GM23338 (cell line): Measurements from ENCODE around the gene GAPDHS.

Experiments used
- CTCF ChIP-seq, 2 experiments: fragments of 200-600 bp in 1 of 2; sonication (generic) in 1 of 2; conservative IDR thresholded peaks; 2 replicates each; pipeline versions ENCODE4 v1.5.1 to v1.6.1; 2016 to 2017; ENCODE audit warnings: antibody characterized with exemption in 2 of 2, low read depth in 2 of 2, mild to moderate bottlenecking in 2 of 2, moderate library complexity in 1 of 2
- EZH2 ChIP-seq: fragments of 200-600 bp; sonication (generic); IDR thresholded peaks from one replicate; pipeline ENCODE4 v1.8.0; 2017; ENCODE audit warnings: antibody characterized with exemption, mild to moderate bottlenecking, low read depth; ENCODE audit not compliant: unreplicated experiment
- POLR2AphosphoS5 ChIP-seq: IDR thresholded peaks from 2 replicates; pipeline ENCODE4 v1.6.1; 2016; ENCODE audit warnings: antibody characterized with exemption, low read depth

GRCh38 chr19:35531291-35531690, 2.0 kb upstream of the GAPDHS start:
- no peak for TF ChIP-seq CTCF (conservative IDR thresholded peaks at IDR 0.05; ENCODE audit: low read depth in 2 of 2)
- no peak for TF ChIP-seq EZH2
- TF ChIP-seq POLR2AphosphoS5, result no peak
